ENCODE measurements around the gene RHBDF2.

GRCh38 chr17:76459674-76460073 lies 41.5 kb downstream of the RHBDF2 start:
- TF ChIP-seq CTCF (IDR thresholded peaks at IDR 0.05), result no peak
- TF ChIP-seq EZH2 (IDR thresholded peaks at IDR 0.05), result no peak
- no peak for TF ChIP-seq EZH2phosphoT487 (IDR thresholded peaks at IDR 0.05)

All from neural progenitor cell (in vitro differentiated cells).